ENCODE results near the gene CARMIL3. TPM values are rescaled to one million over a fixed set of nuclear protein-coding genes. Genes with fewer than 3 reads are reported as not detected.
"Not testable (repeated sequence)": the region's sequence is repeated elsewhere in the genome, so short reads cannot be mapped to it uniquely, and the experiment has no call there.

Gene CARMIL3
- total RNA-seq, 1 experiment from 2014 or later, result not detected

- Mint-ChIP-seq H3K36me3 (ENCODE audit: insufficient read depth, unreplicated experiment) (no peaks in the 10 kb centered on the region), H3K4me3 (ENCODE audit: unreplicated experiment) (no peak overlapping the region), H3K9me3 (ENCODE audit: unreplicated experiment) (peaks cover under 1% of the 10 kb centered on the region), H3K27ac (ENCODE audit: low read depth, unreplicated experiment) (no peak overlapping the region), H3K4me1 (ENCODE audit: insufficient read depth, unreplicated experiment) (peaks cover 11% of the 10 kb centered on the region), H3K27me3 (ENCODE audit: insufficient read depth, unreplicated experiment) (peaks cover 6% of the 10 kb centered on the region)
- BruUV-seq (replicated peaks), result no TSS peak
- DNase-seq (ENCODE audit: unreplicated experiment), result peak; percentile 91
- POLR2A ChIA-PET, result interaction anchor here (0.5 to 0.9 kb wide), 3 partner anchors 14 to 1051 kb away, joined by 3 read pairs; partner anchors contain the start of gene AJUBA
- CTCF ChIA-PET, result interaction anchor here (0.6 to 1.4 kb wide), 4 partner anchors 19 to 1133 kb away, joined by 3 read pairs; partner anchors contain the start of gene CARMIL3
- TF ChIP-seq CTCF (IDR thresholded peaks at IDR 0.05; ENCODE audit: unreplicated experiment), result no peak
- intact Hi-C loops (cut with micrococcal nuclease), result no loop called here
Measured at GRCh38 chr14:24032727-24033418, 18.9 kb upstream of the CARMIL3 start.

- POLR2A ChIA-PET, result interaction anchor here (0.5 to 1.5 kb wide), 2 partner anchors 46 to 245 kb away, joined by 4 to 5 read pairs; partner anchors contain the start of gene DHRS4L2
- DNase-seq (ENCODE audit: unreplicated experiment); H3K27ac Mint-ChIP-seq (ENCODE audit: low read depth, unreplicated experiment); H3K9me3 Mint-ChIP-seq (ENCODE audit: unreplicated experiment); H3K36me3 Mint-ChIP-seq (ENCODE audit: insufficient read depth, unreplicated experiment); BruUV-seq (replicated peaks); H3K27me3 Mint-ChIP-seq (ENCODE audit: insufficient read depth, unreplicated experiment): not testable (repeated sequence)
- Mint-ChIP-seq H3K4me1 (ENCODE audit: insufficient read depth, unreplicated experiment) (peaks cover 11% of the 10 kb centered on the region), H3K4me3 (ENCODE audit: unreplicated experiment) (peak overlapping the region; percentile 76)
- intact Hi-C loops (cut with micrococcal nuclease), result loop anchor here (1.0 to 5.0 kb wide), 2 partner anchors 21 to 48 kb away; partner anchors contain the start of gene DHRS4L2
- CTCF ChIA-PET, result interaction anchor here (0.6 to 1.4 kb wide), 8 partner anchors 10 to 82 kb away, joined by 3 to 6 read pairs (median 4); no protein-coding TSS in a partner anchor
Measured at GRCh38 chr14:24035769-24036168, 16.0 kb upstream of the CARMIL3 start.

- no peaks in the 10 kb centered on the region for H3K36me3 Mint-ChIP-seq (ENCODE audit: insufficient read depth, unreplicated experiment)
- peak overlapping the region; percentile 54 for H3K27ac Mint-ChIP-seq (ENCODE audit: low read depth, unreplicated experiment)
- no peaks in the 10 kb centered on the region for H3K9me3 Mint-ChIP-seq (ENCODE audit: unreplicated experiment)
- BruUV-seq (replicated peaks), result no TSS peak
- ChIA-PET CTCF (interaction anchor here (0.6 to 1.4 kb wide), 8 partner anchors 10 to 81 kb away, joined by 3 to 6 read pairs (median 4); no protein-coding TSS in a partner anchor), POLR2A (interaction anchor here (0.5 to 1.5 kb wide), 2 partner anchors 47 to 246 kb away, joined by 4 to 5 read pairs; partner anchors contain the start of gene DHRS4L2)
- peak; percentile 69 for DNase-seq (ENCODE audit: unreplicated experiment)
- H3K4me1 Mint-ChIP-seq (ENCODE audit: insufficient read depth, unreplicated experiment), result peaks cover 11% of the 10 kb centered on the region
- H3K4me3 Mint-ChIP-seq (ENCODE audit: unreplicated experiment), result peak overlapping the region; percentile 76
- peak; percentile 88 for TF ChIP-seq CTCF (IDR thresholded peaks at IDR 0.05; ENCODE audit: unreplicated experiment)
- intact Hi-C loops (cut with micrococcal nuclease), result loop anchor here (1.0 to 5.0 kb wide), 2 partner anchors 22 to 49 kb away; partner anchors contain the start of gene DHRS4L2
- no peaks in the 10 kb centered on the region for H3K27me3 Mint-ChIP-seq (ENCODE audit: insufficient read depth, unreplicated experiment)
Measured at GRCh38 chr14:24036169-24036962, 15.4 kb upstream of the CARMIL3 start.

GRCh38 chr14:24036963-24037657 lies 14.7 kb upstream of the CARMIL3 start:
- CTCF ChIA-PET, result interaction anchor here (1.2 to 1.6 kb wide), 2 partner anchors 46 to 56 kb away, joined by 3 to 6 read pairs; no protein-coding TSS in a partner anchor
- intact Hi-C loops (cut with micrococcal nuclease), result loop anchor here (1.0 to 5.0 kb wide), 2 partner anchors 23 to 50 kb away; partner anchors contain the start of gene DHRS4L2
- BruUV-seq (replicated peaks); H3K9me3 Mint-ChIP-seq (ENCODE audit: unreplicated experiment); H3K27me3 Mint-ChIP-seq (ENCODE audit: insufficient read depth, unreplicated experiment); H3K36me3 Mint-ChIP-seq (ENCODE audit: insufficient read depth, unreplicated experiment); DNase-seq (ENCODE audit: unreplicated experiment): not testable (repeated sequence)
- peak overlapping the region; percentile 54 for H3K27ac Mint-ChIP-seq (ENCODE audit: low read depth, unreplicated experiment)
- peaks cover 11% of the 10 kb centered on the region for H3K4me1 Mint-ChIP-seq (ENCODE audit: insufficient read depth, unreplicated experiment)
- H3K4me3 Mint-ChIP-seq (ENCODE audit: unreplicated experiment), result peak overlapping the region; percentile 76
- POLR2A ChIA-PET, result interaction anchor here (1.5 kb wide), 1 partner anchor 48 kb away, joined by 5 read pairs; the partner anchor contains the start of gene DHRS4L2
